Hepatocyte (in vitro differentiated cells): Measurements from ENCODE around the gene IL36RN.

ENCODE experiments used
- EZH2phosphoT487 ChIP-seq: fragments of 200-600 bp; sonication (generic); IDR thresholded peaks from one replicate; pipeline ENCODE4 v1.6.1; 2018; ENCODE audit warnings: antibody characterized with exemption, mild to moderate bottlenecking, low read depth, moderate library complexity; ENCODE audit not compliant: unreplicated experiment, severe bottlenecking
- TF ChIP-seq, protein P1 (sequence below): fragments of 200-600 bp; sonication (generic); IDR thresholded peaks from 2 replicates; pipeline ENCODE4 v1.5.1; 2016; ENCODE audit warnings: antibody characterized with exemption, mild to moderate bottlenecking; ENCODE audit not compliant: poor library complexity

DNA sequence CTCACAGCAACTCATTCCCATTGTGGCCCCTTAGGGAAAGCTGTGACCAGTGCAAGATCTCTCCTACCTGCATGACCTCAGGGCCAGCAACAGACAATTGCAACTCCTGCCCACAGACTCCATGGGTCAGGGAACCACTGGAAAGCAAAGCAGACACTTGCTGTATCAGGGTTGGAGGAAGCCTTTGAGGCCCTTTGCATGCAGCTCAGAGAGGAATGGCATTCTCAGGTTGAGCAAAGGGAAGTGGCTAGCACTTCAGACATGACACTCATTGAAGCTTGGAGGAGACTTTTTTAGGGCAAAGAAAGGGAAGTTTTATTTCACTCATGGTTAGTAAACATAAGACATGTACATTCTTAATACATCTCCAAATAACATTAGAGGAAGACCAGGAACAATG, 30.9 kb downstream of the IL36RN start:
- TF ChIP-seq, protein P1, sequence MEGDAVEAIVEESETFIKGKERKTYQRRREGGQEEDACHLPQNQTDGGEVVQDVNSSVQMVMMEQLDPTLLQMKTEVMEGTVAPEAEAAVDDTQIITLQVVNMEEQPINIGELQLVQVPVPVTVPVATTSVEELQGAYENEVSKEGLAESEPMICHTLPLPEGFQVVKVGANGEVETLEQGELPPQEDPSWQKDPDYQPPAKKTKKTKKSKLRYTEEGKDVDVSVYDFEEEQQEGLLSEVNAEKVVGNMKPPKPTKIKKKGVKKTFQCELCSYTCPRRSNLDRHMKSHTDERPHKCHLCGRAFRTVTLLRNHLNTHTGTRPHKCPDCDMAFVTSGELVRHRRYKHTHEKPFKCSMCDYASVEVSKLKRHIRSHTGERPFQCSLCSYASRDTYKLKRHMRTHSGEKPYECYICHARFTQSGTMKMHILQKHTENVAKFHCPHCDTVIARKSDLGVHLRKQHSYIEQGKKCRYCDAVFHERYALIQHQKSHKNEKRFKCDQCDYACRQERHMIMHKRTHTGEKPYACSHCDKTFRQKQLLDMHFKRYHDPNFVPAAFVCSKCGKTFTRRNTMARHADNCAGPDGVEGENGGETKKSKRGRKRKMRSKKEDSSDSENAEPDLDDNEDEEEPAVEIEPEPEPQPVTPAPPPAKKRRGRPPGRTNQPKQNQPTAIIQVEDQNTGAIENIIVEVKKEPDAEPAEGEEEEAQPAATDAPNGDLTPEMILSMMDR = no peak
- TF ChIP-seq EZH2phosphoT487 = no peak
